Uterus (tissue), 2 donors: ENCODE data around the gene ABCC12.

ENCODE experiments used
- CTCF ChIP-seq, 4 experiments: fragments of 200-600 bp in 2 of 4; fragments of 450-650 bp in 2 of 4; sonication (generic) in 2 of 4; IDR thresholded peaks; one replicate each; pipeline ENCODE4 v1.5.1; 2016 to 2019; ENCODE audit warnings: antibody characterized with exemption in 4 of 4, mild to moderate bottlenecking in 2 of 4, moderate library complexity in 1 of 4
- POLR2A ChIP-seq, 2 donors: fragments of 450-650 bp; IDR thresholded peaks; one replicate each; pipeline ENCODE4 v1.6.1; 2016; ENCODE audit warnings: antibody characterized with exemption in 2 of 2, mild to moderate bottlenecking in 1 of 2, moderate library complexity in 1 of 2

GRCh38 chr16:48157302-48157701 lies 1.5 kb upstream of the ABCC12 start:
- TF ChIP-seq CTCF (IDR thresholded peaks at IDR 0.05) = no peak
- TF ChIP-seq POLR2A (IDR thresholded peaks at IDR 0.05) = no peak
